ENCODE measurements around the gene HHAT.

Gene HHAT

GRCh38 chr1:210568631-210569030, 239.9 kb downstream of the HHAT start:
- Histone ChIP-seq H3K27me3 (ENCODE audit: insufficient read depth, low read length, poor library complexity, severe bottlenecking) (no peaks in the 10 kb centered on the region), H3K9ac (ENCODE audit: low read depth, low read length, poor library complexity, severe bottlenecking) (no peak overlapping the region), H3K36me3 (ENCODE audit: insufficient read depth, low read length) (no peaks in the 10 kb centered on the region), H3K4me1 (ENCODE audit: insufficient read depth, low read length, poor library complexity, severe bottlenecking) (peaks cover 9% of the 10 kb centered on the region), H3K9me2 (replicated peaks; ENCODE audit: low read depth, low read length) (no peaks in the 10 kb centered on the region), H3F3A (ENCODE audit: low read depth) (no peaks in the 10 kb centered on the region), H3K4me2 (ENCODE audit: low read depth, low read length, poor library complexity, severe bottlenecking) (no peak overlapping the region), H3K4me3 (ENCODE audit: low read length, poor library complexity, severe bottlenecking) (no peak overlapping the region), H3K79me2 (ENCODE audit: insufficient read depth, low read length) (no peaks in the 10 kb centered on the region), H4K20me1 (ENCODE audit: insufficient read depth, low read length, poor library complexity, severe bottlenecking) (no peaks in the 10 kb centered on the region), H2AFZ (ENCODE audit: low read length) (no peak overlapping the region), H3K9me3 (ENCODE audit: insufficient read depth, low read depth, low read length) (no peaks in the 10 kb centered on the region)
- TF ChIP-seq CTCF (conservative IDR thresholded peaks at IDR 0.05; ENCODE audit: low read length) (no peak), EZH2phosphoT487 (IDR thresholded peaks at IDR 0.05; ENCODE audit: borderline replicate concordance) (no peak)

GRCh38 chr1:210570116-210570515, 241.4 kb downstream of the HHAT start:
- H3K4me3 ChIP-seq (ENCODE audit: low read length, poor library complexity, severe bottlenecking) = no peak overlapping the region
- no peak overlapping the region for H3K4me2 ChIP-seq (ENCODE audit: low read depth, low read length, poor library complexity, severe bottlenecking)
- no peaks in the 10 kb centered on the region for H3K79me2 ChIP-seq (ENCODE audit: insufficient read depth, low read length)
- no peak overlapping the region for H3K9ac ChIP-seq (ENCODE audit: low read depth, low read length, poor library complexity, severe bottlenecking)
- peaks cover 9% of the 10 kb centered on the region for H3K4me1 ChIP-seq (ENCODE audit: insufficient read depth, low read length, poor library complexity, severe bottlenecking)
- H2AFZ ChIP-seq (ENCODE audit: low read length) = no peak overlapping the region
- H4K20me1 ChIP-seq (ENCODE audit: insufficient read depth, low read length, poor library complexity, severe bottlenecking) = no peaks in the 10 kb centered on the region
- H3K9me2 ChIP-seq (replicated peaks; ENCODE audit: low read depth, low read length) = no peaks in the 10 kb centered on the region
- no peaks in the 10 kb centered on the region for H3K9me3 ChIP-seq (ENCODE audit: insufficient read depth, low read depth, low read length)
- H3K27me3 ChIP-seq (ENCODE audit: insufficient read depth, low read length, poor library complexity, severe bottlenecking) = no peaks in the 10 kb centered on the region
- no peaks in the 10 kb centered on the region for H3K36me3 ChIP-seq (ENCODE audit: insufficient read depth, low read length)
- TF ChIP-seq EZH2phosphoT487 (IDR thresholded peaks at IDR 0.05; ENCODE audit: borderline replicate concordance) = no peak
- TF ChIP-seq CTCF (conservative IDR thresholded peaks at IDR 0.05; ENCODE audit: low read length) = no peak
- H3F3A ChIP-seq (ENCODE audit: low read depth) = no peaks in the 10 kb centered on the region

- H3K9me3 ChIP-seq (ENCODE audit: insufficient read depth, low read depth, low read length) = no peaks in the 10 kb centered on the region
- H3F3A ChIP-seq (ENCODE audit: low read depth) = no peaks in the 10 kb centered on the region
- H3K4me3 ChIP-seq (ENCODE audit: low read length, poor library complexity, severe bottlenecking) = no peak overlapping the region
- no peaks in the 10 kb centered on the region for H4K20me1 ChIP-seq (ENCODE audit: insufficient read depth, low read length, poor library complexity, severe bottlenecking)
- H3K9ac ChIP-seq (ENCODE audit: low read depth, low read length, poor library complexity, severe bottlenecking) = no peak overlapping the region
- H3K79me2 ChIP-seq (ENCODE audit: insufficient read depth, low read length) = no peaks in the 10 kb centered on the region
- H3K36me3 ChIP-seq (ENCODE audit: insufficient read depth, low read length) = no peaks in the 10 kb centered on the region
- H3K27me3 ChIP-seq (ENCODE audit: insufficient read depth, low read length, poor library complexity, severe bottlenecking) = no peaks in the 10 kb centered on the region
- H3K4me2 ChIP-seq (ENCODE audit: low read depth, low read length, poor library complexity, severe bottlenecking) = no peak overlapping the region
- H3K4me1 ChIP-seq (ENCODE audit: insufficient read depth, low read length, poor library complexity, severe bottlenecking) = peaks cover 9% of the 10 kb centered on the region
- TF ChIP-seq CTCF (conservative IDR thresholded peaks at IDR 0.05; ENCODE audit: low read length) = no peak
- TF ChIP-seq EZH2phosphoT487 (IDR thresholded peaks at IDR 0.05; ENCODE audit: borderline replicate concordance) = no peak
- H2AFZ ChIP-seq (ENCODE audit: low read length) = no peak overlapping the region
- no peaks in the 10 kb centered on the region for H3K9me2 ChIP-seq (replicated peaks; ENCODE audit: low read depth, low read length)
Measured at GRCh38 chr1:210571356-210572284, 242.9 kb downstream of the HHAT start.

Measured in Loucy (cell line).